ENCODE measurements around the gene OR1I1. TPM values are rescaled to one million over a fixed set of nuclear protein-coding genes. Genes with fewer than 3 reads are reported as not detected.

OR1I1 gene
- total RNA-seq, 1 donor from 2014 or later = not detected

- no peak for DNase-seq
- Mint-ChIP-seq H3K4me1 (no peaks in the 10 kb centered on the region), H3K27me3 (no peaks in the 10 kb centered on the region), H3K4me3 (no peak overlapping the region), H3K27ac (no peak overlapping the region), H3K36me3 (ENCODE audit: low read depth) (peaks cover 47% of the 10 kb centered on the region), H3K9me3 (no peaks in the 10 kb centered on the region)
- intact Hi-C loops (cut with micrococcal nuclease) = no loop called here
Observed at GRCh38 chr19:15116856-15117255, 34.8 kb downstream of the OR1I1 start.

- no peak overlapping the region for H3K4me3 Mint-ChIP-seq
- H3K27me3 Mint-ChIP-seq = no peaks in the 10 kb centered on the region
- H3K36me3 Mint-ChIP-seq (ENCODE audit: low read depth) = peaks cover 52% of the 10 kb centered on the region
- intact Hi-C loops (cut with micrococcal nuclease) = no loop called here
- H3K9me3 Mint-ChIP-seq = no peaks in the 10 kb centered on the region
- no peak overlapping the region for H3K27ac Mint-ChIP-seq
- no peak for DNase-seq
- H3K4me1 Mint-ChIP-seq = no peaks in the 10 kb centered on the region
Observed at GRCh38 chr19:15118248-15118647, 36.2 kb downstream of the OR1I1 start.

- intact Hi-C loops (cut with micrococcal nuclease) = no loop called here
- Mint-ChIP-seq H3K36me3 (ENCODE audit: low read depth) (peaks cover 52% of the 10 kb centered on the region), H3K4me3 (no peak overlapping the region), H3K9me3 (no peaks in the 10 kb centered on the region), H3K4me1 (peaks cover 4% of the 10 kb centered on the region), H3K27ac (no peak overlapping the region), H3K27me3 (no peaks in the 10 kb centered on the region)
- DNase-seq = no peak
Observed at GRCh38 chr19:15118789-15119494, 36.9 kb downstream of the OR1I1 start.

- Mint-ChIP-seq H3K27ac (no peak overlapping the region), H3K9me3 (no peaks in the 10 kb centered on the region), H3K4me1 (peaks cover 11% of the 10 kb centered on the region), H3K27me3 (no peaks in the 10 kb centered on the region), H3K4me3 (no peak overlapping the region), H3K36me3 (ENCODE audit: low read depth) (peaks cover 54% of the 10 kb centered on the region)
- intact Hi-C loops (cut with micrococcal nuclease) = no loop called here
- DNase-seq = peak; percentile 55
Observed at GRCh38 chr19:15120135-15121026, 38.4 kb downstream of the OR1I1 start.

GRCh38 chr19:15122331-15123030, 40.5 kb downstream of the OR1I1 start:
- Mint-ChIP-seq H3K9me3 (no peaks in the 10 kb centered on the region), H3K4me1 (peaks cover 14% of the 10 kb centered on the region), H3K4me3 (no peak overlapping the region), H3K27me3 (no peaks in the 10 kb centered on the region), H3K36me3 (ENCODE audit: low read depth) (peaks cover 44% of the 10 kb centered on the region), H3K27ac (no peak overlapping the region)
- DNase-seq = no peak
- intact Hi-C loops (cut with micrococcal nuclease) = no loop called here

GRCh38 chr19:15123031-15123890, 41.2 kb downstream of the OR1I1 start:
- Mint-ChIP-seq H3K4me1 (peaks cover 18% of the 10 kb centered on the region), H3K9me3 (no peaks in the 10 kb centered on the region), H3K4me3 (peak overlapping the region; percentile 92), H3K27ac (peak overlapping the region; percentile 96), H3K36me3 (ENCODE audit: low read depth) (peaks cover 37% of the 10 kb centered on the region), H3K27me3 (no peaks in the 10 kb centered on the region)
- intact Hi-C loops (cut with micrococcal nuclease) = no loop called here
- DNase-seq = peak; percentile 56

GRCh38 chr19:15123900-15124299, 41.9 kb downstream of the OR1I1 start:
- H3K36me3 Mint-ChIP-seq (ENCODE audit: low read depth) = peaks cover 31% of the 10 kb centered on the region
- DNase-seq = peak; percentile 57
- H3K4me3 Mint-ChIP-seq = peak overlapping the region; percentile 92
- H3K27me3 Mint-ChIP-seq = no peaks in the 10 kb centered on the region
- intact Hi-C loops (cut with micrococcal nuclease) = loop anchor here (2.0 kb wide), 1 partner anchor 13 kb away; no protein-coding TSS in a partner anchor
- peaks cover 21% of the 10 kb centered on the region for H3K4me1 Mint-ChIP-seq
- peak overlapping the region; percentile 96 for H3K27ac Mint-ChIP-seq
- no peaks in the 10 kb centered on the region for H3K9me3 Mint-ChIP-seq

- peak overlapping the region; percentile 92 for H3K4me3 Mint-ChIP-seq
- no peak for DNase-seq
- peaks cover 24% of the 10 kb centered on the region for H3K36me3 Mint-ChIP-seq (ENCODE audit: low read depth)
- no peaks in the 10 kb centered on the region for H3K27me3 Mint-ChIP-seq
- intact Hi-C loops (cut with micrococcal nuclease) = loop anchor here (1.0 to 2.0 kb wide), 3 partner anchors 14 to 987 kb away; partner anchors contain the start of genes AKAP8 and RAB8A
- no peaks in the 10 kb centered on the region for H3K9me3 Mint-ChIP-seq
- H3K27ac Mint-ChIP-seq = peak overlapping the region; percentile 96
- H3K4me1 Mint-ChIP-seq = peaks cover 25% of the 10 kb centered on the region
Observed at GRCh38 chr19:15124572-15125231, 42.7 kb downstream of the OR1I1 start.

GRCh38 chr19:15125232-15126067, 43.4 kb downstream of the OR1I1 start:
- H3K36me3 Mint-ChIP-seq (ENCODE audit: low read depth) = peaks cover 18% of the 10 kb centered on the region
- intact Hi-C loops (cut with micrococcal nuclease) = loop anchor here (1.0 to 2.0 kb wide), 3 partner anchors 15 to 986 kb away; partner anchors contain the start of genes AKAP8 and RAB8A
- no peaks in the 10 kb centered on the region for H3K9me3 Mint-ChIP-seq
- peak; percentile 99 for DNase-seq
- peak overlapping the region; percentile 92 for H3K4me3 Mint-ChIP-seq
- peak overlapping the region; percentile 96 for H3K27ac Mint-ChIP-seq
- H3K4me1 Mint-ChIP-seq = peaks cover 32% of the 10 kb centered on the region
- H3K27me3 Mint-ChIP-seq = no peaks in the 10 kb centered on the region

GRCh38 chr19:15126131-15126910, 44.3 kb downstream of the OR1I1 start:
- H3K36me3 Mint-ChIP-seq (ENCODE audit: low read depth) = peaks cover 10% of the 10 kb centered on the region
- no peak overlapping the region for H3K27ac Mint-ChIP-seq

GRCh38 chr19:15128162-15128770, 46.3 kb downstream of the OR1I1 start:
- DNase-seq = no peak
- Mint-ChIP-seq H3K27ac (no peak overlapping the region), H3K36me3 (ENCODE audit: low read depth) (peaks cover 2% of the 10 kb centered on the region)

More at GRCh38 chr19:15126131-15126910, 44.3 kb downstream of the OR1I1 start:
- Mint-ChIP-seq H3K4me1 (peaks cover 33% of the 10 kb centered on the region), H3K9me3 (no peaks in the 10 kb centered on the region), H3K27me3 (no peaks in the 10 kb centered on the region), H3K4me3 (no peak overlapping the region)
- intact Hi-C loops (cut with micrococcal nuclease) = no loop called here
- no peak for DNase-seq

More at GRCh38 chr19:15128162-15128770, 46.3 kb downstream of the OR1I1 start:
- intact Hi-C loops (cut with micrococcal nuclease) = no loop called here
- Mint-ChIP-seq H3K27me3 (no peaks in the 10 kb centered on the region), H3K4me1 (peaks cover 33% of the 10 kb centered on the region), H3K4me3 (no peak overlapping the region), H3K9me3 (no peaks in the 10 kb centered on the region)

All from activated CD4-positive, alpha-beta T cell treated with anti-CD3 and anti-CD28 coated beads, Interleukin-2, amount 10 ng/mL, durations not matched to agents 24 days and 14 days (primary cell).